Bone marrow (tissue), 2 donors: ENCODE measurements around the gene GPR18.

Source experiments
- DNase-seq, 2 donors: peaks; one replicate each; lab custom pipeline; 2025; lab: John Stamatoyannopoulos, UW

The GPR18 gene

DNA sequence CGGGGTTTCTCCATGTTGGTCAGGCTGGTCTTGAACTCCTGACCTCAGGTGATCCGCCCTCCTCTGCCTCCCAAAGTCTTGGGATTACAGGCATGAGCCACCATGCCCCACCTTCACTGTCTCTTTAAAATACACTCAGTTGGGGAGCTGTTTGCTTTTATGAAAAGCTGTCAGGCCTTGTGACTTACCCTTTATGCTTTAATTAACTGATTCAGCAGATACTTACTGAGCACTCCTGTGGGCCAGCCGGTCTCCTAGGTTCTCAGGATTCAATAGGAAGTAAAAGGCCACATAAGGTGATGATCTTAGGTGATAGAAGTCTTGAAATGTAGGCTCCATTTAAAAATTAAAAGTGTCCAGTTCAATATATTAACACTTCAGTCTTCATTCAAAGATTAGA lies 50.0 kb downstream of the GPR18 start:
- no peak for DNase-seq

DNA sequence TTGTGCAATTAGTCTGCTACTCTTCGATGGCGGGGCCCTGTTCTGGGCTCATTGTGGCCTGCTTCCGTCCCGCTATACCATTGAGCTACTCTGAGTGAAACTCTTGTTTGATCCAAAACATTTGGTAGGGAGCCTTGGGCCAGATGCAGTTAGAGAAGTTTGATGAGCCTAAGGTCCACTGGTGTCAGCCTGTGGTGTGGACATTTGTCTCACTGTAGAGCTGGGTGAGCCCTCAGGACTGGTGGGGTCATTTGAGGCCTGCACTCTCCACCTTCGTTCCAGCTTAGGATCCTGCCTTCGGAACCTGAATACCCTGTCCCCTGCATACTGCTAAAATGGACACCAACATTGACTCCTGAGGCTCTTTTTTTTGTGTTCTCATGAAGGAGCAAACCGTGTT lies 50.7 kb downstream of the GPR18 start:
- DNase-seq = no peak

DNA sequence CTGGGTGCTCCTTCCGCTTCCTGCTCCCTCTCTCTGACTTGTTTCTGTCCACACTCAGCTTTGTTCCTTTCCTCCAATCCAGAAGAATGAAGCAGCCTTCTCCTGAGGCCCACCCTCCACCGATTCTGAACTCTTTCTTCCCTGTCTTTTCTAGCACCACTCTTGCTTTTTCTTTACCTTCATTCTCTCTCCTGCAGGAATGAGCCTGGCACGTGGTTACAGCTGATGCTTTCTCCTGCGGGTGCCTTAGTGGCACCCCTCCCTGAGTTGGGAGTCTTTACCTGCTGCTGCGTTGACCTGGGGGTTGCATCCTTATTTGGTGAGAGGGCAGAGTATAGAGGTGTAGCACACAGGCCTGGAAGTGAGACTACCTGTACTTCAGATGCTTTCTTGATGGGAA lies 51.3 kb downstream of the GPR18 start:
- DNase-seq = no peak

DNA sequence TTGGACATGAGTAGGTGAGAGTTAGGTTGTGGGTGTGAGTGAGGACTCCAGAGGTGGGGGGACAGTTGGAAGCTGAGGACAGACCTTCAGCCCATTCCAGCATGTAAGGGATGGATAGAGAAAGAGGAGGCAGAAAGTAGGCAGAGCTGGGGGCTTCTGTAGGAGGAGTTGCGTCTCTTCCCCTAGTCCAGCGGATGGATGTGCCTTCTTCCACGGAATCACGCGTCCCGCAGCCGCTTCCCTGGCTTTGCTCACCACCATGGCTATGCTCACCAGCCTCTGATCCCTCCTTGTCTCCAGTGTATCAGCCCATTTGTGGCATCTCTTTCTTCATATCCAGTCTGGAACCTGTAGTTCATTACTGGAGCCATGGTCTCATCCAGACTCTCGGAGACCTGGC lies 52.0 kb downstream of the GPR18 start:
- DNase-seq = no peak

DNA sequence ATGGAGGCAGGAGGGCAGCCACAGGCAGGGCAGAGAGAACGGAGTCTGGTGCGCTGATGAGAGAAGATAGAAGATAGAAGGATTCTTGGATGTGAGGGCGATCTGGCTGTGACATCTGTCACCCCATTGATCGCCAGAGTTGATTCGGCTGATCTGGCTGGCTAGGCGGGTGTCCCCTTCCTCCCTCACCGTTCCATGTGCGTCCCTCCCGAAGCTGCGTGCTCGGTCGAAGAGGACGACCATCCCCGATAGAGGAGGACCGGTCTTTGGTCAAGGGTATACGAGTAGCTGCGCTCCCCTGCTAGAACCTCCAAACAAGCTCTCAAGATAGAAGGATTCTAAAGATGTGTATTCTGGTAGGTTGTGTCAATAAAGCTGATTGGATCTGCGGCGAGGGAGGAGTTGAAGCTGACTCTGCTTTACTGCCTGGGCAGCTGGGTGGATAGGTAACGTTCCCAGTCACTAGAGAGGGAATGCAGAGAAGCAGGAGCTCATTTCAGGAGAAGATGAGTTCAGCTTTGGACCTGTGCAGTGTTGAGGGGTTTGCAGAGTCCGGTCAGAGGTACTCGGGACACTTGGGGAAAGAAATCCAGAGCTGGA lies 52.5 kb downstream of the GPR18 start:
- DNase-seq = no peak
